Natural killer cell (primary cell): ENCODE measurements around the gene ACOT12. TPM values are rescaled to one million over a fixed set of nuclear protein-coding genes. Genes with fewer than 3 reads are reported as not detected.
"Not testable (repeated sequence)": the region's sequence is repeated elsewhere in the genome, so short reads cannot be mapped to it uniquely, and the experiment has no call there.

Source experiments
- ATAC-seq, 3 donors: fragments of 150-1000 bp in 2 of 3; fragments of 200-7000 bp in 1 of 3; cut with Tn5 transposase; 1 replicate in 1 of 3; 2 replicates in 2 of 3; pipeline ENCODE4 v1.10.0; 2021; ENCODE audit warnings: mild to moderate bottlenecking in 2 of 3, moderate library complexity in 2 of 3
- DNase-seq, 2 donors: peaks; one replicate each; pipeline versions ENCODE4 v3.0.0 to v3.0.0-alpha.2; 2013 to 2021; ENCODE audit warnings: mixed read lengths in 1 of 2
- H3K27ac ChIP-seq: one replicate; pipeline ENCODE4 v1.5.1; 2013; ENCODE audit warnings: mild to moderate bottlenecking, low read length
- H3K27me3 ChIP-seq: one replicate; pipeline ENCODE4 v1.6.1; 2013; ENCODE audit warnings: low read length; ENCODE audit not compliant: control insufficient read depth, insufficient read depth
- H3K36me3 ChIP-seq: one replicate; pipeline ENCODE4 v1.6.1; 2013; ENCODE audit warnings: low read length; ENCODE audit not compliant: control insufficient read depth, insufficient read depth
- H3K4me1 ChIP-seq: one replicate; pipeline ENCODE4 v1.6.1; 2013; ENCODE audit warnings: low read length; ENCODE audit not compliant: control insufficient read depth, insufficient read depth
- H3K4me3 ChIP-seq: one replicate; pipeline ENCODE4 v1.5.1; 2013; ENCODE audit warnings: low read length
- H3K9me3 ChIP-seq: one replicate; pipeline ENCODE4 v1.6.1; 2013; ENCODE audit warnings: low read length; ENCODE audit not compliant: control insufficient read depth, insufficient read depth
- H3K27ac Mint-ChIP-seq, 2 donors: one replicate each; pipeline ENCODE4 v1.8.0; 2022; ENCODE audit warnings: mild to moderate bottlenecking in 2 of 2, mixed read lengths in 2 of 2, moderate library complexity in 1 of 2
- H3K27me3 Mint-ChIP-seq, 2 donors: one replicate each; pipeline ENCODE4 v1.8.0; 2022; ENCODE audit warnings: low read depth in 2 of 2, mixed read lengths in 2 of 2
- H3K36me3 Mint-ChIP-seq: one replicate; pipeline ENCODE4 v1.8.0; 2022; ENCODE audit warnings: mixed read lengths
- H3K4me1 Mint-ChIP-seq, 2 donors: one replicate each; pipeline ENCODE4 v1.8.0; 2022; ENCODE audit warnings: mixed read lengths in 2 of 2
- H3K4me3 Mint-ChIP-seq: one replicate; pipeline ENCODE4 v1.8.0; 2022; ENCODE audit warnings: mild to moderate bottlenecking, moderate library complexity, mixed read lengths
- H3K9me3 Mint-ChIP-seq, 2 donors: one replicate each; pipeline ENCODE4 v1.8.0; 2022; ENCODE audit warnings: mixed read lengths in 2 of 2
- CTCF ChIP-seq: fragments of 200-600 bp; IDR thresholded peaks from one replicate; pipeline ENCODE4 v1.8.0; 2022; ENCODE audit warnings: antibody characterized with exemption
- WGBS: methylation state at CpG from one replicate; pipeline ENCODE4 v1.1.7; 2013; ENCODE audit warnings: missing lambda C conversion rate; ENCODE audit not compliant: insufficient coverage; 5-methylcytosine and 5-hydroxymethylcytosine counted together
- intact Hi-C: fragments of 100-400 bp; cut with micrococcal nuclease; formaldehyde crosslinking; loops from one replicate; pipeline ENCODE4 v1.14.2; 2022
- total RNA-seq, 4 donors: library from RNA; stranded (reverse); fragments of 120-200 nt in 1 of 4; gene quantifications; one replicate each; pipeline versions ENCODE4 v1.2.3 to v1.2.4, GENCODE V29; 2013 to 2022

The ACOT12 gene
- total RNA-seq, 3 donors from 2014 or later (not counting 1 experiment from before 2014, with no cell fraction given), result not detected

GRCh38 chr5:81349161-81349560 lies 44.8 kb downstream of the ACOT12 start:
- WGBS, result 83% methylated on average over 4 of the region's 4 CpGs
- Histone ChIP-seq H3K27ac (no peak overlapping the region), H3K27me3 (no peaks in the 10 kb centered on the region), H3K36me3 (no peaks in the 10 kb centered on the region), H3K4me1 (no peaks in the 10 kb centered on the region), H3K4me3 (no peak overlapping the region), H3K9me3 (no peaks in the 10 kb centered on the region)
- Mint-ChIP-seq H3K4me1 (no peaks in the 10 kb centered on the region), H3K27ac (no peak overlapping the region), H3K27me3 (peaks cover 6 to 8% of the 10 kb centered on the region in 2 donors), H3K4me3 (no peak overlapping the region), H3K9me3 (no peaks in the 10 kb centered on the region), H3K36me3 (no peaks in the 10 kb centered on the region)
- TF ChIP-seq CTCF, result no peak
- intact Hi-C loops, result no loop called here
- ATAC-seq, result no peak
- no peak for DNase-seq

GRCh38 chr5:81345411-81346003 lies 48.4 kb downstream of the ACOT12 start:
- Histone ChIP-seq H3K9me3 (no peaks in the 10 kb centered on the region), H3K27ac (no peak overlapping the region), H3K4me1 (no peaks in the 10 kb centered on the region), H3K27me3 (no peaks in the 10 kb centered on the region), H3K4me3 (no peak overlapping the region), H3K36me3 (no peaks in the 10 kb centered on the region)
- Mint-ChIP-seq H3K9me3 (no peaks in the 10 kb centered on the region), H3K27me3 (peaks cover 0 to 4% of the 10 kb centered on the region in 2 donors), H3K4me3 (no peak overlapping the region), H3K36me3 (no peaks in the 10 kb centered on the region), H3K27ac (no peak overlapping the region), H3K4me1 (no peaks in the 10 kb centered on the region)
- TF ChIP-seq CTCF, result no peak
- intact Hi-C loops, result no loop called here
- WGBS, result 93% methylated on average over 5 of the region's 5 CpGs
- ATAC-seq (no peak), DNase-seq (no peak)

GRCh38 chr5:81344736-81345135 lies 49.2 kb downstream of the ACOT12 start:
- H3K27me3 Mint-ChIP-seq, result peaks cover 0 to 4% of the 10 kb centered on the region in 2 donors
- Histone ChIP-seq H3K4me3 (no peak overlapping the region), H3K27me3 (no peaks in the 10 kb centered on the region), H3K4me1 (no peaks in the 10 kb centered on the region), H3K36me3 (no peaks in the 10 kb centered on the region), H3K9me3 (no peaks in the 10 kb centered on the region), H3K27ac (no peak overlapping the region)
- no peak overlapping the region for H3K27ac Mint-ChIP-seq
- no peak for DNase-seq
- intact Hi-C loops, result no loop called here
- no peaks in the 10 kb centered on the region for H3K36me3 Mint-ChIP-seq
- no peak for TF ChIP-seq CTCF
- 95% methylated on average over 13 of the region's 13 CpGs for WGBS
- H3K4me3 Mint-ChIP-seq, result no peak overlapping the region
- H3K4me1 Mint-ChIP-seq, result no peaks in the 10 kb centered on the region
- ATAC-seq, result no peak
- no peaks in the 10 kb centered on the region for H3K9me3 Mint-ChIP-seq

GRCh38 chr5:81338213-81338612 lies 55.7 kb downstream of the ACOT12 start:
- H3K27me3 Mint-ChIP-seq, H3K4me1 ChIP-seq, H3K9me3 Mint-ChIP-seq, ATAC-seq, H3K4me1 Mint-ChIP-seq, H3K36me3 Mint-ChIP-seq, H3K4me3 Mint-ChIP-seq, H3K27ac ChIP-seq, H3K36me3 ChIP-seq, H3K27ac Mint-ChIP-seq, H3K9me3 ChIP-seq, H3K27me3 ChIP-seq, intact Hi-C loops, DNase-seq, H3K4me3 ChIP-seq: not testable (repeated sequence)
- WGBS, result 38% methylated on average over 3 of the region's 3 CpGs
